DLD1 (cell line): ENCODE measurements around the gene IMMP2L.

Experiments
- in situ Hi-C: cut with HindIII; loops from 2 replicates; pipeline ENCODE4 v1.10.0; 2017; ENCODE audit warnings: low sequenced_read_pairs

Gene IMMP2L

GRCh38 chr7:111113263-111114017 is 448.9 kb downstream of the IMMP2L start:
- in situ Hi-C loops = no loop called here

GRCh38 chr7:111112439-111112838 is 449.9 kb downstream of the IMMP2L start:
- in situ Hi-C loops = no loop called here

- in situ Hi-C loops = no loop called here
Measured at GRCh38 chr7:111108496-111108895, 453.8 kb downstream of the IMMP2L start.

- in situ Hi-C loops = no loop called here
Measured at GRCh38 chr7:111108000-111108399, 454.3 kb downstream of the IMMP2L start.

- in situ Hi-C loops = no loop called here
Measured at GRCh38 chr7:111107579-111107978, 454.7 kb downstream of the IMMP2L start.

- in situ Hi-C loops = no loop called here
Measured at GRCh38 chr7:111105269-111105668, 457.0 kb downstream of the IMMP2L start.

GRCh38 chr7:111104710-111105109 is 457.6 kb downstream of the IMMP2L start:
- in situ Hi-C loops = no loop called here

- in situ Hi-C loops = no loop called here
Measured at GRCh38 chr7:111103678-111104274, 458.5 kb downstream of the IMMP2L start.

GRCh38 chr7:111103136-111103535 is 459.2 kb downstream of the IMMP2L start:
- in situ Hi-C loops = no loop called here

GRCh38 chr7:111101856-111102646 is 460.2 kb downstream of the IMMP2L start:
- in situ Hi-C loops = no loop called here

GRCh38 chr7:111098926-111099250 is 463.4 kb downstream of the IMMP2L start:
- in situ Hi-C loops = no loop called here

- in situ Hi-C loops = no loop called here
Measured at GRCh38 chr7:111098011-111098925, 464.0 kb downstream of the IMMP2L start.

- in situ Hi-C loops = no loop called here
Measured at GRCh38 chr7:111096997-111097396, 465.3 kb downstream of the IMMP2L start.

GRCh38 chr7:111094419-111094818 is 467.9 kb downstream of the IMMP2L start:
- in situ Hi-C loops = no loop called here

GRCh38 chr7:111093496-111093895 is 468.8 kb downstream of the IMMP2L start:
- in situ Hi-C loops = no loop called here

- in situ Hi-C loops = no loop called here
Measured at GRCh38 chr7:111092406-111093236, 469.7 kb downstream of the IMMP2L start.

GRCh38 chr7:111091593-111092358 is 470.5 kb downstream of the IMMP2L start:
- in situ Hi-C loops = no loop called here

GRCh38 chr7:111090846-111091245 is 471.4 kb downstream of the IMMP2L start, which contains the start of gene LRRN3:
TSS of gene LRRN3 (plus strand) at chr7:111091127. CDS start at chr7:111122773, 31,646 bp downstream.
- in situ Hi-C loops = no loop called here

GRCh38 chr7:111089822-111090426 is 472.4 kb downstream of the IMMP2L start:
- in situ Hi-C loops = no loop called here
